Measurements from ENCODE around the gene ATP2A3.

The ATP2A3 gene

GRCh38 chr17:3972931-3973330, 8.7 kb upstream of the ATP2A3 start:
- DNase-seq (ENCODE audit: low spot score) = no peak

GRCh38 chr17:3972281-3972731, 8.1 kb upstream of the ATP2A3 start:
- DNase-seq (ENCODE audit: low spot score) = no peak

GRCh38 chr17:3970668-3971067, 6.4 kb upstream of the ATP2A3 start:
- DNase-seq (ENCODE audit: low spot score) = no peak

GRCh38 chr17:3969963-3970362, 5.7 kb upstream of the ATP2A3 start:
- no peak for DNase-seq (ENCODE audit: low spot score)

- no peak for DNase-seq (ENCODE audit: low spot score)
Measured at GRCh38 chr17:3968886-3969524, 4.8 kb upstream of the ATP2A3 start.

- DNase-seq (ENCODE audit: low spot score) = no peak
Measured at GRCh38 chr17:3968015-3968414, 3.8 kb upstream of the ATP2A3 start.

GRCh38 chr17:3966720-3967363, 2.6 kb upstream of the ATP2A3 start:
- DNase-seq (ENCODE audit: low spot score) = no peak

GRCh38 chr17:3965118-3965800, 1.0 kb upstream of the ATP2A3 start:
- DNase-seq (ENCODE audit: low spot score) = peak; percentile 67

GRCh38 chr17:3963237-3964201, 718 bp downstream of the ATP2A3 start:
- no peak for DNase-seq (ENCODE audit: low spot score)

GRCh38 chr17:3962965-3963236, 1.3 kb downstream of the ATP2A3 start:
- DNase-seq (ENCODE audit: low spot score) = no peak

- no peak for DNase-seq (ENCODE audit: low spot score)
Measured at GRCh38 chr17:3962217-3962964, 1.8 kb downstream of the ATP2A3 start.

- no peak for DNase-seq (ENCODE audit: low spot score)
Measured at GRCh38 chr17:3961564-3962047, 2.6 kb downstream of the ATP2A3 start.

- DNase-seq (ENCODE audit: low spot score) = peak; percentile 45
Measured at GRCh38 chr17:3960764-3961163, 3.5 kb downstream of the ATP2A3 start.

GRCh38 chr17:3959921-3960601, 4.2 kb downstream of the ATP2A3 start:
- no peak for DNase-seq (ENCODE audit: low spot score)

GRCh38 chr17:3959295-3959899, 4.8 kb downstream of the ATP2A3 start:
- DNase-seq (ENCODE audit: low spot score) = peak; percentile 92

- DNase-seq (ENCODE audit: low spot score) = no peak
Measured at GRCh38 chr17:3957735-3958599, 6.3 kb downstream of the ATP2A3 start.

- DNase-seq (ENCODE audit: low spot score) = no peak
Measured at GRCh38 chr17:3956983-3957382, 7.3 kb downstream of the ATP2A3 start.

- DNase-seq (ENCODE audit: low spot score) = no peak
Measured at GRCh38 chr17:3956327-3956957, 7.8 kb downstream of the ATP2A3 start.

- no peak for DNase-seq (ENCODE audit: low spot score)
Measured at GRCh38 chr17:3955673-3955988, 8.6 kb downstream of the ATP2A3 start.
